Stimulated activated CD4-positive, alpha-beta T cell treated with anti-CD3 and anti-CD28 coated beads, TNF-alpha, amount 100 ng/mL, for 1 hour (primary cell): Measurements from ENCODE around the gene SSX4B.
"Not testable (repeated sequence)": the region's sequence is repeated elsewhere in the genome, so short reads cannot be mapped to it uniquely, and the experiment has no call there.

ENCODE experiments used
- DNase-seq, 3 donors: peaks; one replicate each; pipeline ENCODE4 v3.0.0-alpha.2; 2020; ENCODE audit warnings: low read depth in 3 of 3, low spot score in 1 of 3

The SSX4B gene

GRCh38 chrX:48411860-48412259 is at the start of gene SSX4B:
TSS of gene SSX4B (minus strand) at chrX:48411960. CDS start at chrX:48411372, 588 bp downstream.
- DNase-seq, result not testable (repeated sequence)

- no peak for DNase-seq
These were observed 48.8 kb upstream of the SSX4B start for GRCh38 chrX:48460606-48461005.

GRCh38 chrX:48460031-48460430 is 48.3 kb upstream of the SSX4B start:
- no peak for DNase-seq

GRCh38 chrX:48459483-48459882 is 47.7 kb upstream of the SSX4B start:
- DNase-seq, result no peak

DNA sequence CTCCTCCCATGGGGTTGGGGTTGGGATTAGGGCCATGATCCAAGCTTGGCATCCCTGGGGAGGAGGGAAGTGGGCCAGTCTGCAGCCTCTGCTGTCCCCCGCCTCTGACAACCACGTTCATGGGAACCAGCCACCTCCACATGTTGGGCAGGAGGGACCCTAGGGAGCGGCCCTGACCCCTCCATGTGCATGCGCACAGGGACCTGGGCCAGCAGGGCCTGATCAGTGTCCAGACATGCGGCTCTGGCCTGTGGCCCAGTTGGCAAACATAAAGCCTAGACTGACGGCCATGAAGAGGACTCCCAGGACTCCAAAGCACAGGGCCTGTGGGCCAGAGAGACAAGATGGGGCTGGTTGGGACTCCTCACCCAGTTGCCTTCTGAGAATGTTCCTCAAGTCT is 47.0 kb upstream of the SSX4B start:
- DNase-seq, result no peak

DNA sequence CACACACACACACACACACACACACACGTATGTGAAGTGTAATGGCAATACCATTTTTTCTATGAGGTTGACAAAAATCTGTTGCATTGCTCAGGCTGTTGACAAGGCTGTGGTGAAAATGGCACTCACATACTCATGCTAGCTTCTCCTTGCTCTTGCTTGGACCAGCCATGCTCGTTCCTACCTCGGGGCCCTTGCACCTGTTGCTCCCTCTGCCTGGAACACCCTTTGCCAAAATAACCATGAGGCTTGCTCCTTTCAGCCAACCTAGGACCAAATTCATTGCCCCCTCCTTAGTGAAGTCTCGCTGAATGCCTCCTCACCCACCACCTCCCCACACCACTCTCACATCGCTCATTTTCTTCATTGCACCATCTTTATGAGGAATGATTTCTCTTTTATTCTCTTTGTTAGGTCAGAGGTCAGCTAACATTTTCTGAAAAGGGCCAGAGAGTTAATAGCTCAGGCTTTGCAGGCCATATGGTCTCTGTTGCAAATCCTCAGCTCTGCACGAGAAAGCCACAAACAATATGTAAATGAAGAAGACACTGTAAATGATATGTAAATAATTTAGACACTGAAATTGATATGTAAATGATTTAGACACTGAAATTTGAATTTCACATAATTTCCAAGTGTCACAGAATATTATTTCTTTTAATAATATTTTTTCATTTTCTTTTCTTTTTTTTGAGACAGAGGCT is 45.0 kb upstream of the SSX4B start:
- no peak for DNase-seq

GRCh38 chrX:48451708-48452107 is 39.9 kb upstream of the SSX4B start:
- no peak for DNase-seq

DNA sequence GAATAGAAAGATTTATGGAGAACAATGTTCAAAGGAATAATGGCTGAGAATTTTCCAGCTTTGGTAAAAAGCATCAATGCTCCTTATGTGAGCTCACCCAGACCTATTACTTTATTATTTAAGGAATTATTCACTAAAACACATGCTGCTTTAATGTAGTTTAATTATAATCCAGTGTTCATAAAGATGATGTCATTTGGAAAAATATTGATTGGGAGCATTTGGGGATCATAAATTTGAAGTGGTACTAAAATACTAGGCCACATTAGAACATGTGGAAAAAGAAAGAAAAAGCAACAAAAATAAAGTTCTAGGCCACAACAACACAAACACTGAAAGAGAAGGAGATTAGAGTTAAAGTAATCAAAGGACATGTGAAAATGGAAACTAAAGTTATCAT is 38.3 kb upstream of the SSX4B start:
- DNase-seq, result no peak

DNA sequence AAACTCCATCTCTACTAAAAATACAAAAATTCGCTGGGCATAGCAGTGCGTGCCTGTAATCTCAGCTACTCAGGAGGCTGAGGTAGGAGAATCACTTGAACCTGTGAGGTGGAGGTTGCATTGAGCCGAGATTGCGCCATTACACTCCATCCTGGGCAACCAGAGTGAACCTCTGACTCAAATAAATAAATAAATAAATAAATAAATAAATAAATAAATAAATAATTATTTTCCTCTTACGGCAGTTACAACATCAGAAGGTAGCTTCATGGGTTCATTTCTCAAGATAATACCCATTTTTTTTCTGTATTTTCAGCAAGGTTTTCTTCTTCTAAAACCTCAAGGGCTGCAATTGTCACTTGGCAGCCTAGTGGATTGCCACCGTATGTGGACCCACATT is 35.4 kb upstream of the SSX4B start:
- not testable (repeated sequence) for DNase-seq

GRCh38 chrX:48433713-48434112 is 22.0 kb upstream of the SSX4B start:
- not testable (repeated sequence) for DNase-seq

DNA sequence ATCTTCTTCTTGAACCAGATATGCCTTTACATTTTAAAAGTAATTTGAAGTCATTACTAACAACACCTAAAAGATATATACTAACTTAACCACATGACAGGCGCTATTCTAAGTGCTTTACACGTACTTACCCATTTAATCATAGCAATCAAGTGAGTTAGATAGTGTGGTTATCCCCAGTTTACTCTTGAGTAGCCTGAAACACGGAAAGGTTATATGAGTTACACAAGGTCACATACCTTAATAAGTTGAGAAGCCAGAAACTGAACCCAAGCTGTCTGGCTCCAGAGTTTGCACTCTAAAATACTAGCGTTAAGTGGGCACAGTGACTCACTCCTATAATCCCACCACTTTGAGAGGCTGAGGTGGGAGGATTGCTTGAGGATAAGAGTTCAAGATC is 18.4 kb upstream of the SSX4B start:
- not testable (repeated sequence) for DNase-seq

GRCh38 chrX:48429606-48430005 is 17.8 kb upstream of the SSX4B start:
- not testable (repeated sequence) for DNase-seq

DNA sequence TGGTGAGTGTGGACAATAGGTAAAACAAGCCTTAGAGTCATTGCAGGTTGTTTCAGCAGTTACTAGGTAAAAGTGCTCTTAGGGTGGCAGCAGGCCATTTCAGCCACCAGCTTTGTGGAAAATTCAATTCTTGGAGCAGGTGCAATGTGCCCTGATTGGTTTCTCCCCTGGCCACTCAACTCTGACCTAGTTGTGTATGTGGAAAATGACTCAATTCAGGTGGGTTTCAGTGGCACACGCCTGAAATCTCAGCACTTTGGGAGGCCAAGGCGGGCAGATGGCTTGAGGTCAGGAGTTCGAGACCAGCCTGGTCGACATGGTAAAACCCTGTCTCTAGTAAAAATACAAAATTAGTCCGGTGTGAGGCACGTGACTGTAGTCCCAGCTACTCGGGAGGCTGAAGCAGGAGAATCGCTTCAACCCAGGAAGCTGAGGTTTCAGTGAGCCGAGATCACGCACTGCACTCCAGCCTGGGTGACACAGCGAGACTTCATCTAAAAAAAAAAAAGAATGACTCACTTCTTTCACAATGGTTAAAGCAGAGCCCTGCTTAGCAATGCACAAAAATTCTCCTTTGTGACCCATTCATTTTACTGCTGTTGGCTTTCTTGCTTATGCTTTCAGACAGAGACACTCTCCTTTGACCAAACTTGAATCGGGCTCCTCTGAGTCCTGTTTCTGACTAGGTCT is 15.4 kb upstream of the SSX4B start:
- not testable (repeated sequence) for DNase-seq

DNA sequence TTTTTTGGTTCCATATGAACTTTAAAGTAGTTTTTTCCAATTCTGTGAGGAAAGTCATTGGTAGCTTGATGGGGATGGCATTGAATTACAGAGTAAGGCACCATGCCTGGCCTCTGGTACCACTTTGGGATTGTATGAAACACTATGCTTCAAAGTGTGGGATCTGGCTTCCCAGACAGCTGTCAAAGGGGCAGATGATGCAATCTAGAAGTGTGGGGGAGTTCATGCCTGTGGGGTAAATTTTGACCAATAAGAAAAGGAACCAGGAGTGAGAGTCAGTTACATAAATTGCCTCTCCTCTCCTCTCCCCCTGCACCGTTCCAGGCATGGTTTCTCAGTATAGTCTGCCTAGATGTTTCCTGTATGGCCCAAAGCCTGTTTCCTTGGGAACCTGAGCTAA is 13.9 kb downstream of the SSX4B start:
- DNase-seq, result not testable (repeated sequence)

DNA sequence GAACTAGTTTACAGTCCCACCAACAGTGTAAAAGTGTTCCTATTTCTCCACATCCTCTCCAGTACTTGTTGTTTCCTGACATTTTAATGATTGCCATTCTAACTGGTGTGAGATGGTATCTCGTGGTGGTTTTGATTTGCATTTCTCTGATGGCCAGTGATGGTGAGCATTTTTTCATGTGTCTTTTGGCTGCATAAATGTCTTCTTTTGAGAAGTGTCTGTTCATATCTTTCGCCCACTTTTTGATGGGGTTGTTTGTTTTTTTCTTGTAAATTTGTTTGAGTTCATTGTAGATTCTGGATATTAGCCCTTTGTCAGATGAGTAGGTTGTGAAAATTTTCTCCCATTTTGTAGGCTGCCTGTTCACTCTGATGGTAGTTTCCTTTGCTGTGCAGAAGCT is 14.8 kb downstream of the SSX4B start:
- not testable (repeated sequence) for DNase-seq

DNA sequence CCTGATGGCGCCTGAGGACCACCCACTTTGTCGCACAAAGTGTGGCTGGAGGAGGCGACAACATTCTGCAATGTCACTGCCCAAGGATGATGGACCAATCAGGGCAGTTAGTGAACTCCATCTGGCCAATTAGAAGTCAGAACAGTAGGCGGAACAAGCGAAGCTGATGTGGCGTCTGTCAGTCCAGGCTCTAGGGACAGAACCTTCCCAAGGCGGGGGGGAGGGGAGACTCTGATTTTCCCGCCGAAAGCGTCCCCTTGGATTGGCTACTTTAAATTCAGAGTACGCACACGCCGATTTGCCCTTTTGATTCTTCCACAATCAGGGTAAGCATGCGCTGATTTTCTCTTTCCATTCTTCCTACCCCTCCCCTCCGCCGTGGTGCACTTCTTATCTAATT is 28.5 kb downstream of the SSX4B start, which contains the start of gene SSX4:
Gene SSX4, plus strand, starts transcription at position 301 of the 400 bp plus-strand sequence. CDS start 515 bp downstream, outside the sequence.
- DNase-seq, result not testable (repeated sequence)

- DNase-seq, result not testable (repeated sequence)
These were observed 41.4 kb downstream of the SSX4B start for GRCh38 chrX:48370408-48370807.

DNA sequence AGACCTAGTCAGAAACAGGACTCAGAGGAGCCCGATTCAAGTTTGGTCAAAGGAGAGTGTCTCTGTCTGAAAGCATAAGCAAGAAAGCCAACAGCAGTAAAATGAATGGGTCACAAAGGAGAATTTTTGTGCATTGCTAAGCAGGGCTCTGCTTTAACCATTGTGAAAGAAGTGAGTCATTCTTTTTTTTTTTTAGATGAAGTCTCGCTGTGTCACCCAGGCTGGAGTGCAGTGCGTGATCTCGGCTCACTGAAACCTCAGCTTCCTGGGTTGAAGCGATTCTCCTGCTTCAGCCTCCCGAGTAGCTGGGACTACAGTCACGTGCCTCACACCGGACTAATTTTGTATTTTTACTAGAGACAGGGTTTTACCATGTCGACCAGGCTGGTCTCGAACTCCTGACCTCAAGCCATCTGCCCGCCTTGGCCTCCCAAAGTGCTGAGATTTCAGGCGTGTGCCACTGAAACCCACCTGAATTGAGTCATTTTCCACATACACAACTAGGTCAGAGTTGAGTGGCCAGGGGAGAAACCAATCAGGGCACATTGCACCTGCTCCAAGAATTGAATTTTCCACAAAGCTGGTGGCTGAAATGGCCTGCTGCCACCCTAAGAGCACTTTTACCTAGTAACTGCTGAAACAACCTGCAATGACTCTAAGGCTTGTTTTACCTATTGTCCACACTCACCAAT is 43.9 kb downstream of the SSX4B start:
- DNase-seq, result not testable (repeated sequence)

- DNase-seq, result not testable (repeated sequence)
These were observed 52.5 kb downstream of the SSX4B start for GRCh38 chrX:48359281-48359680.

DNA sequence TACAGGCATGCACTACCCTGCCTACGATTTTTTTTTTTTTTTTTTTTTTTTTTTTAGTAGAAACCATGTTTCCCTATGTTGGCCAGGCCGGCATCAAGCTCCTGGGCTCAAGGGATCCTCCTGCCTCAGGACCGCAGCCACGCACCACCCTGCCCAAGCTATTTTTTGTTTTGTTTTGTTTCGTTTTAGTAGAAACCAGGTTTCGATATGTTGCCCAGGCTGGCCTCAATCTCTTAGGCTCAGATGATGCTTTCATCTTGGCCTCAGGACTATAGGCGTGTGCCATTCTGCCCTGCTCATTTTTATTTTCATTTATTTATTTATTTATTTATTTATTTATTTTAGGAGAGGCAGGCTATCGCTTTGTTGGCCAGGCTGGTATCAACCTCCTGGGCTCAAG is 54.1 kb downstream of the SSX4B start:
- DNase-seq, result no peak

DNA sequence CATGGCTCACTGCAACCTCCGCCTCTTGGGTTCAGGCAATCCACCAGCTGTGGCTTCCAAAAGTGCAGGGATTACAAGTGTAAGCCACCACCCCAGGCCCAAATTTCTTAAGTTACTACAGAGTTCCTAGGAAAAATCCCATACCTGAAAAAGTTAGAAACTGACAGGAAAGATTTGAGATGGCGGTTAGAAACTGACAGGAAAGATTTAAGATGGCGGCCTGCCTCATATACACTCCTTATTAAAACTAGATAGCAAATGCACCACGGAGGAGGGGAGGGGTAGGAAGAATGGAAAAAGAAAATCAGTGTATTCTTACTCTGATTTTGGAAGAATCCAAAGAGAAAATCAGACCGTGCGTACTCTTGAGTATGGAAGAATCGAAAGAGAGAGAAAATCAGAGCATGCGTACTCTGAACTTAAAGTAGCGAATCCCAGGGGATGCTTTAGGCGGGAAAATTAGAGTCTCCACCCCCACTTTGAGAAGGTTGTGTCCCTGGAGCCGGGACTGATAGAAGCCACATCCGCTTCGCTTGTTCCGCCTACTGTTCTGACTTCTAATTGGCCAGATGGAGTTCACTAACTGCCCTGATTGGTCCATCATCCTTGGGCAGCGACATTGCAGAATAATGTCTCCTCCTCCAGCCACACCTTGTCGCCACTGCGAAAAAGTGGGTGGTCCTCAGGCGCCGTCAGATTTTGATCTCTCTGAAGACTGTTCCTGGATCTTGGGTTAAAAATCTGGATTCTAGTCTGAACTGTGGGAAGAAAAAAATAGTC is 55.3 kb downstream of the SSX4B start, which contains the start of gene SSX3:
Gene SSX3, minus strand, starts transcription at position 389 of the 780 bp plus-strand sequence. CDS start 1,454 bp downstream, outside the sequence.
- DNase-seq, result not testable (repeated sequence)
